WTC11 (cell line): ENCODE measurements around the gene CHST13.

Source experiments
- ATF2 ChIP-seq: sonication (generic); formaldehyde crosslinking; IDR thresholded peaks from 2 replicates; pipeline ENCODE4 v1.8.1; 2022; ENCODE audit warnings: low read depth, missing genetic modification reagents, borderline replicate concordance
- CBFB ChIP-seq: sonication (generic); formaldehyde crosslinking; IDR thresholded peaks from 2 replicates; pipeline ENCODE4 v1.8.1; 2022; ENCODE audit warnings: mild to moderate bottlenecking, low read depth, missing genetic modification reagents
- CREB1 ChIP-seq: sonication (generic); formaldehyde crosslinking; IDR thresholded peaks from 2 replicates; pipeline ENCODE4 v1.8.0; 2023; ENCODE audit warnings: mild to moderate bottlenecking, missing genetic modification reagents
- CREM ChIP-seq: sonication (generic); formaldehyde crosslinking; IDR thresholded peaks from 2 replicates; pipeline ENCODE4 v1.8.1; 2022; ENCODE audit warnings: mild to moderate bottlenecking, missing genetic modification reagents, moderate library complexity
- CTCF ChIP-seq: fragments of 200-600 bp; IDR thresholded peaks from 2 replicates; pipeline ENCODE4 v1.8.0; 2022; ENCODE audit warnings: antibody characterized with exemption
- ETV6 ChIP-seq: sonication (generic); formaldehyde crosslinking; IDR thresholded peaks from 2 replicates; pipeline ENCODE4 v1.8.1; 2022; ENCODE audit warnings: mild to moderate bottlenecking, missing genetic modification reagents
- FOXP1 ChIP-seq: sonication (generic); formaldehyde crosslinking; IDR thresholded peaks from 2 replicates; pipeline ENCODE4 v1.8.0; 2022; ENCODE audit warnings: missing genetic modification reagents, mild to moderate bottlenecking, moderate library complexity, borderline replicate concordance
- FOXP4 ChIP-seq: sonication (generic); formaldehyde crosslinking; IDR thresholded peaks from 2 replicates; pipeline ENCODE4 v1.8.0; 2022; ENCODE audit warnings: mild to moderate bottlenecking, missing genetic modification reagents
- NFYB ChIP-seq: sonication (generic); formaldehyde crosslinking; conservative IDR thresholded peaks from 2 replicates; pipeline ENCODE4 v1.8.0; 2022; ENCODE audit warnings: low read depth, missing genetic modification reagents
- USF2 ChIP-seq: sonication (generic); formaldehyde crosslinking; IDR thresholded peaks from 2 replicates; pipeline ENCODE4 v1.8.1; 2023; ENCODE audit warnings: mild to moderate bottlenecking, missing genetic modification reagents, moderate library complexity

GRCh38 chr3:126512916-126513650 is 10.9 kb upstream of the CHST13 start:
- no peak for TF ChIP-seq CTCF
- TF ChIP-seq CREB1 (CRISPR knock-in tag), result no peak
- TF ChIP-seq ATF2 (CRISPR knock-in tag), result no peak
- no peak for TF ChIP-seq NFYB (CRISPR knock-in tag)
- no peak for TF ChIP-seq CREM (CRISPR knock-in tag)
- no peak for TF ChIP-seq FOXP1 (CRISPR knock-in tag)
- TF ChIP-seq FOXP4 (CRISPR knock-in tag), result no peak
- TF ChIP-seq ETV6, result no peak
- no peak for TF ChIP-seq CBFB (CRISPR knock-in tag)
- no peak for TF ChIP-seq USF2 (CRISPR knock-in tag)
